Activated B cell treated with CpG ODN at 0.5 μM for 24 hours (primary cell): ENCODE data around the gene TMPRSS12. TPM values are rescaled to one million over a fixed set of nuclear protein-coding genes. Genes with fewer than 3 reads are reported as not detected.
"Not testable (repeated sequence)": the region's sequence is repeated elsewhere in the genome, so short reads cannot be mapped to it uniquely, and the experiment has no call there.

ENCODE experiments used
- ATAC-seq: fragments of 200-7000 bp; cut with Tn5 transposase; one replicate; pipeline ENCODE4 v1.10.0; 2021; ENCODE audit warnings: low read depth, mild to moderate bottlenecking, moderate library complexity
- CTCF ChIA-PET: fragments of 350-600 bp; sonication (Branson Sonifier 250); formaldehyde crosslinking; loops from one replicate; lab custom pipeline; 2021; ENCODE audit warnings: antibody characterized with exemption; lab: Charles Lee
- POLR2A ChIA-PET: fragments of 350-600 bp; sonication (Branson Sonifier 250); formaldehyde crosslinking; loops from one replicate; lab custom pipeline; 2021; ENCODE audit warnings: antibody characterized with exemption; lab: Charles Lee
- DNase-seq: peaks from one replicate; pipeline ENCODE4 v3.0.0; 2022
- H3K27ac Mint-ChIP-seq: one replicate; pipeline ENCODE4 v1.8.0; 2020; ENCODE audit warnings: mixed read lengths
- H3K27me3 Mint-ChIP-seq: one replicate; pipeline ENCODE4 v1.8.0; 2021; ENCODE audit warnings: mixed read lengths
- H3K36me3 Mint-ChIP-seq: one replicate; pipeline ENCODE4 v1.8.0; 2021; ENCODE audit warnings: low read depth, mixed read lengths
- H3K4me1 Mint-ChIP-seq: one replicate; pipeline ENCODE4 v1.8.0; 2021; ENCODE audit warnings: mixed read lengths
- H3K4me3 Mint-ChIP-seq: one replicate; pipeline ENCODE4 v1.8.0; 2020; ENCODE audit warnings: mild to moderate bottlenecking, mixed read lengths
- H3K9me3 Mint-ChIP-seq: one replicate; pipeline ENCODE4 v1.8.0; 2020; ENCODE audit warnings: mixed read lengths
- intact Hi-C: fragments of 100-400 bp; cut with micrococcal nuclease; formaldehyde crosslinking; loops from one replicate; pipeline ENCODE4 v1.15.1; 2024
- total RNA-seq: library from RNA; stranded (reverse); gene quantifications from 2 replicates; pipeline ENCODE4 v1.2.3, GENCODE V29; 2022
- TF ChIP-seq, protein P1 (sequence below): fragments of 200-600 bp; IDR thresholded peaks from one replicate; pipeline ENCODE4 v1.8.0; 2022; ENCODE audit warnings: antibody characterized with exemption, mild to moderate bottlenecking

TMPRSS12 gene, protein sequence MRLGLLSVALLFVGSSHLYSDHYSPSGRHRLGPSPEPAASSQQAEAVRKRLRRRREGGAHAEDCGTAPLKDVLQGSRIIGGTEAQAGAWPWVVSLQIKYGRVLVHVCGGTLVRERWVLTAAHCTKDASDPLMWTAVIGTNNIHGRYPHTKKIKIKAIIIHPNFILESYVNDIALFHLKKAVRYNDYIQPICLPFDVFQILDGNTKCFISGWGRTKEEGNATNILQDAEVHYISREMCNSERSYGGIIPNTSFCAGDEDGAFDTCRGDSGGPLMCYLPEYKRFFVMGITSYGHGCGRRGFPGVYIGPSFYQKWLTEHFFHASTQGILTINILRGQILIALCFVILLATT
- total RNA-seq = not detected in 2 replicates

DNA sequence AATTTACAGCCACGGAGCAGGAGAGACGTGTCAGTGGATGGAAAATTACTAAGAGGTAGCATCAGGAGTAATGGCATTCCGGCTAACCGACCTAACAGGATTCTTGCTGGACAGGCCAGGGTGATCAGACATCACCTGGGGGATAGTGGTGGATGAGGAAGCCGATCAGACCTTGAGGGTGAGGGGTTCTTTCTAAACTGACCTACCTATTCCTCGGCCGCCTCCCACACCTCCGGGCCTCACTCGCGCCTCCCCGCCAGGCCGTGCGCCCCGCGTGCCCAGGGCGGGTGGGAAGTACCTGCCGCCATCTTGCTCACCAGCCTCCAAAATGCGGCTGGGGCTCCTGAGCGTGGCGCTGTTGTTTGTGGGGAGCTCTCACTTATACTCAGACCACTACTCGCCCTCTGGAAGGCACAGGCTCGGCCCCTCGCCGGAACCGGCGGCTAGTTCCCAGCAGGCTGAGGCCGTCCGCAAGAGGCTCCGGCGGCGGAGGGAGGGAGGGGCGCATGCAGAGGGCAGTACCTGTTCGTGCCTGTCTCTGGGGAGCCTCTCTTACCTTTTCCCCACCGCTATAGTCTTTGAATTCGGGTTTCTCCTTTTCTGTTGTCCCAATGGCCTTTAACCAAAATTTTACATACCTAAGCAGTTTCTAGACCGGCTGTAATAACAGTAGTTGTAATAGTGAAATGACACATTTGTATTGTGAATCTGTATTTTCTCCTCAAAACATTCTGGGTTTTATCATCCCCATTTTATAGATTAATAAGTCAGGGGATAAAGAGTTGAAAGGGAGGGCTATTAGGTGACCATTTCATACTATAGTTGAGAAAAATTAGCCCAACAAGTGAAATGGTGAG lies at the start of gene TMPRSS12:
TSS of gene TMPRSS12 (plus strand) at position 290 of the 857 bp plus-strand sequence. CDS start at position 329, 39 bp downstream.
- POLR2A ChIA-PET = no interaction called here
- Mint-ChIP-seq H3K4me3 (peak within 1 kb of the TSS; percentile 35), H3K27ac (no peak within 1 kb of the TSS)

GRCh38 chr12:50799908-50800307 lies 42.8 kb upstream of the TMPRSS12 start:
- POLR2A ChIA-PET = interaction anchor here (0.5 kb wide), 1 partner anchor 36 kb away, joined by 5 read pairs; the partner anchor contains the start of gene ATF1
- H3K4me1 Mint-ChIP-seq = no peaks in the 10 kb centered on the region
- H3K27me3 Mint-ChIP-seq = no peaks in the 10 kb centered on the region
- H3K4me3 Mint-ChIP-seq = no peak overlapping the region
- peaks cover 72% of the 10 kb centered on the region for H3K36me3 Mint-ChIP-seq
- H3K9me3 Mint-ChIP-seq = peaks cover 10% of the 10 kb centered on the region
- TF ChIP-seq, protein P1, sequence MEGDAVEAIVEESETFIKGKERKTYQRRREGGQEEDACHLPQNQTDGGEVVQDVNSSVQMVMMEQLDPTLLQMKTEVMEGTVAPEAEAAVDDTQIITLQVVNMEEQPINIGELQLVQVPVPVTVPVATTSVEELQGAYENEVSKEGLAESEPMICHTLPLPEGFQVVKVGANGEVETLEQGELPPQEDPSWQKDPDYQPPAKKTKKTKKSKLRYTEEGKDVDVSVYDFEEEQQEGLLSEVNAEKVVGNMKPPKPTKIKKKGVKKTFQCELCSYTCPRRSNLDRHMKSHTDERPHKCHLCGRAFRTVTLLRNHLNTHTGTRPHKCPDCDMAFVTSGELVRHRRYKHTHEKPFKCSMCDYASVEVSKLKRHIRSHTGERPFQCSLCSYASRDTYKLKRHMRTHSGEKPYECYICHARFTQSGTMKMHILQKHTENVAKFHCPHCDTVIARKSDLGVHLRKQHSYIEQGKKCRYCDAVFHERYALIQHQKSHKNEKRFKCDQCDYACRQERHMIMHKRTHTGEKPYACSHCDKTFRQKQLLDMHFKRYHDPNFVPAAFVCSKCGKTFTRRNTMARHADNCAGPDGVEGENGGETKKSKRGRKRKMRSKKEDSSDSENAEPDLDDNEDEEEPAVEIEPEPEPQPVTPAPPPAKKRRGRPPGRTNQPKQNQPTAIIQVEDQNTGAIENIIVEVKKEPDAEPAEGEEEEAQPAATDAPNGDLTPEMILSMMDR = no peak
- no peak overlapping the region for H3K27ac Mint-ChIP-seq
- no peak for ATAC-seq
- intact Hi-C loops = no loop called here
- no peak for DNase-seq
- CTCF ChIA-PET = interaction anchor here (1.1 kb wide), 1 partner anchor 187 kb away, joined by 3 read pairs; no protein-coding TSS in a partner anchor

More for the DNA sequence above, at the start of gene TMPRSS12:
- CTCF ChIA-PET = interaction anchor here (1.2 kb wide), 1 partner anchor 144 kb away, joined by 3 read pairs; no protein-coding TSS in a partner anchor
- no peaks in the 10 kb centered on the region for H3K4me1 Mint-ChIP-seq
- H3K9me3 Mint-ChIP-seq = peaks cover 9% of the 10 kb centered on the region
- ATAC-seq (peak; percentile 14), DNase-seq (no peak)
- no peaks in the 10 kb centered on the region for H3K27me3 Mint-ChIP-seq
- H3K36me3 Mint-ChIP-seq = no peaks in the 10 kb centered on the region
- intact Hi-C loops = no loop called here
- TF ChIP-seq, protein P1 = no peak

DNA sequence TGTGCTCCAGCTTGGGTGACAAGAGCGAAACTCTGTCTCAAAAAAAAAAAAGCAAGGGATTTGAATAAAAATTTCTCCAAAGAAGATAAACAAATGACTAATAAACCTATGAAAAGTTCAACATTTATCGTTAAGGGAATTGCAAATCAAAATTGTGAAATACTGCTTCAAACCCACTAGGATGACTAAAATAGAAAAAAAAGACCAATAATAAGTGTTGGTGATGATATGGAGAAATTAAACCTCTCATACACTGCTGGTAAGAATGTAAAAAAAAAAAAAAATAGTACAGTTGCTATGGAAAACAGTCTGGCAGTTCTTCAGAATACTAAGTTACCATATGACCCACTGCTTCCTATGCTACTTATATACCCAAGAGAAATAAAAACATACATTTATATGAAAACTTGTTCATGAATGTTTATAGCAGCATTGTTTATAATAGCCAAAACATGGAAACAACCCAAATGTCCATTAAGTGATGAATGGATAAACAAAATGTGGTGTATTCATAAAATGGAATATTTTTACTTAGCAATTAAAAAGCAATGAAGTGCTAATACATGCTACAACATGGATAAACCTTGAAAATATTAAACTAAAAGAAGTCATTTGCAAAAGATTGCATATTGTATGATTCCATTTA lies 39.4 kb upstream of the TMPRSS12 start:
- Mint-ChIP-seq H3K4me3 (no peak overlapping the region), H3K9me3 (peaks cover 10% of the 10 kb centered on the region), H3K27me3 (no peaks in the 10 kb centered on the region), H3K4me1 (no peaks in the 10 kb centered on the region), H3K27ac (no peak overlapping the region), H3K36me3 (peaks cover 51% of the 10 kb centered on the region)
- ChIA-PET POLR2A (no interaction called here), CTCF (no interaction called here)
- no peak for ATAC-seq
- intact Hi-C loops = no loop called here
- DNase-seq = no peak
- TF ChIP-seq, protein P1 = no peak

GRCh38 chr12:50806176-50806575 lies 36.5 kb upstream of the TMPRSS12 start:
- Mint-ChIP-seq H3K27ac (no peak overlapping the region), H3K27me3 (no peaks in the 10 kb centered on the region), H3K36me3 (peaks cover 40% of the 10 kb centered on the region), H3K9me3 (no peaks in the 10 kb centered on the region), H3K4me3 (no peak overlapping the region), H3K4me1 (no peaks in the 10 kb centered on the region)
- ATAC-seq (no peak), DNase-seq (no peak)
- intact Hi-C loops = no loop called here
- ChIA-PET POLR2A (no interaction called here), CTCF (no interaction called here)
- TF ChIP-seq, protein P1 = no peak

DNA sequence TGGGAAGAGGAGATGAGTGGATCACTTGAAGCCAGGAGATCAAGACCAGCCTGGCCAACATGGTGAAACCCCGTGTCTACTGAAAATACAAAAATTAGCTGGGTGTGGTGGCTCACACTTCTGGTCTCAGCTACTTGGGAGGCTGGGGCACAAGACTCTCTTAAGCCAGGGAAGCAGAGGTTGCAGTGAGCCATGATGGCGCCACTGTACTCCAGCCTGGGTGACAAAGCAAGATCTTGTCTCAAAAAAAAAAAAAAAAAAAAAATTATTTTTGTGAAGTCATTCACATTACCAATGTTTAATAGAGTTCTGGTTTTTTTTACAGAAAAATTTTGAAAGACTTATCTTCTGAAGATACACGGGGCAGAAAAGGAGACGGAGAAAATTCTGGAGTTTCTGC lies 33.6 kb upstream of the TMPRSS12 start:
- POLR2A ChIA-PET, H3K9me3 Mint-ChIP-seq, intact Hi-C loops, ATAC-seq, H3K4me1 Mint-ChIP-seq, CTCF ChIA-PET, H3K27me3 Mint-ChIP-seq, H3K27ac Mint-ChIP-seq, DNase-seq, H3K4me3 Mint-ChIP-seq: not testable (repeated sequence)
- H3K36me3 Mint-ChIP-seq = peaks cover 43% of the 10 kb centered on the region

- H3K27ac Mint-ChIP-seq = not testable (repeated sequence)
Observed at GRCh38 chr12:50814921-50815320, 27.8 kb upstream of the TMPRSS12 start.

More at GRCh38 chr12:50814921-50815320, 27.8 kb upstream of the TMPRSS12 start:
- CTCF ChIA-PET, DNase-seq, intact Hi-C loops, H3K4me3 Mint-ChIP-seq, H3K27me3 Mint-ChIP-seq, H3K9me3 Mint-ChIP-seq, ATAC-seq, H3K4me1 Mint-ChIP-seq, POLR2A ChIA-PET: not testable (repeated sequence)
- H3K36me3 Mint-ChIP-seq = peaks cover 71% of the 10 kb centered on the region
